GM12865 (cell line): ENCODE measurements around the gene GPSM1.

Experiments used
- DNase-seq: peaks from one replicate; pipeline ENCODE4 v3.0.0; 2010; ENCODE audit warnings: low read depth
- H3K4me3 ChIP-seq: 2 replicates; pipeline ENCODE4 v1.5.1; 2011; ENCODE audit warnings: mild to moderate bottlenecking, low read depth, low read length, control low read depth
- CTCF ChIP-seq: IDR thresholded peaks from 2 replicates; pipeline ENCODE4 v1.5.1; 2011; ENCODE audit warnings: low read length, control low read depth, low read depth, inconsistent platforms; ENCODE audit not compliant: insufficient read depth; ENCODE audit errors: missing control alignments

Gene GPSM1

GRCh38 chr9:136281421-136282271 lies 45.7 kb upstream of the GPSM1 start:
- no peak overlapping the region for H3K4me3 ChIP-seq
- DNase-seq = no peak
- TF ChIP-seq CTCF = no peak

- no peak overlapping the region for H3K4me3 ChIP-seq
- no peak for TF ChIP-seq CTCF
- DNase-seq = no peak
Observed at GRCh38 chr9:136282272-136282861, 45.0 kb upstream of the GPSM1 start.

GRCh38 chr9:136283291-136284235 lies 43.8 kb upstream of the GPSM1 start:
- TF ChIP-seq CTCF = peak; percentile 88
- peak; percentile 81 for DNase-seq
- peak overlapping the region; percentile 33 for H3K4me3 ChIP-seq

GRCh38 chr9:136284311-136284710 lies 43.0 kb upstream of the GPSM1 start:
- no peak for TF ChIP-seq CTCF
- no peak overlapping the region for H3K4me3 ChIP-seq
- DNase-seq = no peak

GRCh38 chr9:136284951-136285350 lies 42.4 kb upstream of the GPSM1 start:
- H3K4me3 ChIP-seq = no peak overlapping the region
- no peak for TF ChIP-seq CTCF
- no peak for DNase-seq

DNA sequence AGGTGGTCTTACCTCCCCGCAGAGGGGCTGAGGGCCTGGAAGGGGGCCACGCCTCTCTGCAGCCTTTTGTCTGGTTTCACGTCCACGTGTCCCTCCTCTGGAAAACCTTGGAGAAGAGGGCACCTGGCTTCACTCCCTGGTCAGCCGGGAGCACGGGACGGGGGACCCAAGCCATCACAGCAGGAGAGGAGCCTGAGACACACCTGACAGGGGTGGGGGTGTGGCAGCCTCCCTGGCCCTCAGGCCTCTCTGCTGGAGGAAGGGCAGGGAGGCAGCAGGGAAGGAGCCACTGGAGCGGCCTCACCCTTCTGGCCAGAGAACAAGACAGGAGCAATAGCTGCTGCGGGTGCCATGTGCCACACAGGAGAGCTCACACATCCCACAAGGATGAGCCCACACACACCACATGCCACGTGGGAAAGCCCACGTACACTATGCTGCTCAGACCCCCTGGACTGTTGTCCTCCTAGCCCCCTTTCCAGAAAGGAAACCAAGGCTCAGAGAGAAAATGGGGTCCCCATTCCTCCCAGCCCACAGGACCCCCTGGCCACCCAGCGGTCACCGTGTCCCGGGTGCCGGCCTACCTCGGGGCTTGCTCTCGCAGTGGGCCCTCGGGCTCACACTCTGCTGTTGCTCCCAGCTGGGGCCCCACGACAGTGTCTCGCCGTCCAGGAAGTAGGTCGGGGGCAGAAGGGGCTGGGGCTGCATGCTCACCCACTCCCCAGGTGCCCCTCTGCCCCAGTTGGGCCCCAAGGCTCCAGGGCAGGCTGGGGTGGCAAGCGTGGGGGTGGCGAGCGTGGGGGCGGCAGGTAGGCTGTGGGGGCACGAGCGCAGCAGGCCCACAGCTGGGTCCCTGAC lies 41.6 kb upstream of the GPSM1 start:
- no peak for DNase-seq
- no peak for TF ChIP-seq CTCF
- H3K4me3 ChIP-seq = no peak overlapping the region
